ENCODE data around the gene SLF2.

SLF2 gene

GRCh38 chr10:100912605-100913469, at the start of gene SLF2:
SLF2 (plus strand) TSS chr10:100912963; CDS start chr10:100913111, 148 bp downstream.
- peak; percentile 99 for DNase-seq (ENCODE audit: low spot score)
- no peak for TF ChIP-seq CTCF (IDR thresholded peaks at IDR 0.05; ENCODE audit: extremely low read depth, insufficient read depth, missing control alignments)
- in situ Hi-C loops (cut with MboI; ENCODE audit: low pct_unique_long_range_greater_than_20kb, low sequenced_read_pairs, unreplicated experiment): no loop called here

GRCh38 chr10:100863433-100863832, 49.3 kb upstream of the SLF2 start:
- in situ Hi-C loops (cut with MboI; ENCODE audit: low pct_unique_long_range_greater_than_20kb, low sequenced_read_pairs, unreplicated experiment): no loop called here
- no peak for TF ChIP-seq CTCF (IDR thresholded peaks at IDR 0.05; ENCODE audit: extremely low read depth, insufficient read depth, missing control alignments)
- DNase-seq (ENCODE audit: low spot score): no peak

GRCh38 chr10:100864036-100864885, 48.5 kb upstream of the SLF2 start:
- no peak for TF ChIP-seq CTCF (IDR thresholded peaks at IDR 0.05; ENCODE audit: extremely low read depth, insufficient read depth, missing control alignments)
- in situ Hi-C loops (cut with MboI; ENCODE audit: low pct_unique_long_range_greater_than_20kb, low sequenced_read_pairs, unreplicated experiment): no loop called here
- DNase-seq (ENCODE audit: low spot score): no peak

GRCh38 chr10:100864978-100865377, 47.8 kb upstream of the SLF2 start:
- in situ Hi-C loops (cut with MboI; ENCODE audit: low pct_unique_long_range_greater_than_20kb, low sequenced_read_pairs, unreplicated experiment): no loop called here
- DNase-seq (ENCODE audit: low spot score): no peak
- no peak for TF ChIP-seq CTCF (IDR thresholded peaks at IDR 0.05; ENCODE audit: extremely low read depth, insufficient read depth, missing control alignments)

- no peak for DNase-seq (ENCODE audit: low spot score)
- no peak for TF ChIP-seq CTCF (IDR thresholded peaks at IDR 0.05; ENCODE audit: extremely low read depth, insufficient read depth, missing control alignments)
- in situ Hi-C loops (cut with MboI; ENCODE audit: low pct_unique_long_range_greater_than_20kb, low sequenced_read_pairs, unreplicated experiment): no loop called here
Observed at GRCh38 chr10:100866010-100866409, 46.8 kb upstream of the SLF2 start.

GRCh38 chr10:100866575-100867098, 46.1 kb upstream of the SLF2 start:
- DNase-seq (ENCODE audit: low spot score): no peak
- TF ChIP-seq CTCF (IDR thresholded peaks at IDR 0.05; ENCODE audit: extremely low read depth, insufficient read depth, missing control alignments): no peak
- in situ Hi-C loops (cut with MboI; ENCODE audit: low pct_unique_long_range_greater_than_20kb, low sequenced_read_pairs, unreplicated experiment): no loop called here
